IMR-90 (cell line): Measurements from ENCODE around the gene KIF22. TPM values are rescaled to one million over a fixed set of nuclear protein-coding genes. Genes with fewer than 3 reads are reported as not detected.

Source experiments
- ATAC-seq: fragments of 200-7000 bp; cut with Tn5 transposase; 2 replicates; pipeline ENCODE4 v1.9.1; 2020; ENCODE audit warnings: low read depth, mild to moderate bottlenecking, moderate library complexity
- BruUV-seq: library from RNA; stranded (reverse); fragments of 400-500 nt; replicated peaks from 2 replicates; lab custom pipeline; 2021; lab: Mats Ljungman, UMichigan
- CTCF ChIA-PET: fragments of 300-600 bp; formaldehyde crosslinking; extraction: SDS; loops from one replicate; lab custom pipeline; 2021; ENCODE audit warnings: antibody characterized with exemption; lab: Yijun Ruan, JAX
- POLR2A ChIA-PET: fragments of 300-600 bp; sonication (Branson Sonifier 250); formaldehyde crosslinking; loops from one replicate; lab custom pipeline; 2022; ENCODE audit warnings: antibody characterized with exemption; ENCODE audit not compliant: unreplicated experiment; lab: Charles Lee
- DNase-seq: peaks from one replicate; pipeline ENCODE4 v3.0.0; 2013
- H2AFZ ChIP-seq: replicated peaks from 2 replicates; pipeline ENCODE3; 2013; ENCODE audit warnings: low read length, mild to moderate bottlenecking; ENCODE audit not compliant: poor library complexity
- H2AK5ac ChIP-seq: 2 replicates; pipeline ENCODE4 v1.6.1; 2013; ENCODE audit warnings: low read depth, low read length, inconsistent platforms
- H2AK9ac ChIP-seq: replicated peaks from 2 replicates; pipeline ENCODE3; 2013; ENCODE audit warnings: mild to moderate bottlenecking, low read depth, low read length, moderate library complexity; ENCODE audit not compliant: poor library complexity
- H2BK120ac ChIP-seq: 2 replicates; pipeline ENCODE4 v1.6.1; 2013; ENCODE audit warnings: low read depth, low read length, inconsistent platforms
- H2BK15ac ChIP-seq: 3 replicates; pipeline ENCODE4 v1.6.1; 2013; ENCODE audit warnings: low read depth, low read length, inconsistent platforms
- H2BK20ac ChIP-seq: 2 replicates; pipeline ENCODE4 v1.6.1; 2013; ENCODE audit warnings: low read depth, mild to moderate bottlenecking, inconsistent platforms, low read length, moderate library complexity
- H2BK5ac ChIP-seq: 2 replicates; pipeline ENCODE4 v1.6.1; 2013; ENCODE audit warnings: mild to moderate bottlenecking, low read depth, low read length, inconsistent platforms; ENCODE audit not compliant: poor library complexity, severe bottlenecking
- H3K14ac ChIP-seq: replicated peaks from 2 replicates; pipeline ENCODE4 v1.6.1; 2013; ENCODE audit warnings: low read depth, low read length, inconsistent platforms
- H3K18ac ChIP-seq: 2 replicates; pipeline ENCODE4 v1.6.1; 2013; ENCODE audit warnings: low read depth, low read length, control low read depth
- H3K23ac ChIP-seq: 2 replicates; pipeline ENCODE4 v1.6.1; 2013; ENCODE audit warnings: low read depth, low read length, inconsistent platforms
- H3K27ac ChIP-seq: 2 replicates; pipeline ENCODE4 v1.5.1; 2013; ENCODE audit warnings: mild to moderate bottlenecking, control low read depth, low read length; ENCODE audit not compliant: insufficient read depth
- H3K27me3 ChIP-seq: 2 replicates; pipeline ENCODE4 v1.6.1; 2013; ENCODE audit warnings: low read length; ENCODE audit not compliant: control insufficient read depth, insufficient read depth
- H3K36me3 ChIP-seq: 2 replicates; pipeline ENCODE4 v1.6.1; 2013; ENCODE audit warnings: low read length, mixed read lengths; ENCODE audit not compliant: control insufficient read depth, insufficient read depth
- H3K4ac ChIP-seq: 2 replicates; pipeline ENCODE4 v1.6.1; 2013; ENCODE audit warnings: low read depth, low read length, inconsistent platforms
- H3K4me1 ChIP-seq: 2 replicates; pipeline ENCODE4 v1.6.1; 2013; ENCODE audit warnings: low read length, mixed read lengths; ENCODE audit not compliant: control insufficient read depth, insufficient read depth
- H3K4me2 ChIP-seq: 2 replicates; pipeline ENCODE4 v1.6.1; 2013; ENCODE audit warnings: low read depth, mild to moderate bottlenecking, control low read depth, low read length, moderate library complexity
- H3K4me3 ChIP-seq: 2 replicates; pipeline ENCODE4 v1.5.1; 2013; ENCODE audit warnings: low read depth, mild to moderate bottlenecking, control low read depth, low read length, moderate library complexity; ENCODE audit not compliant: insufficient read depth
- H3K56ac ChIP-seq: 2 replicates; pipeline ENCODE4 v1.6.1; 2013; ENCODE audit warnings: low read length, inconsistent platforms; ENCODE audit not compliant: insufficient read depth; ENCODE audit errors: extremely low read depth
- H3K79me1 ChIP-seq, 2 experiments: 2 replicates each; pipeline ENCODE4 v1.6.1; 2013; ENCODE audit warnings: low read length in 2 of 2, inconsistent platforms in 1 of 2, low read depth in 1 of 2
- H3K9ac ChIP-seq: 2 replicates; pipeline ENCODE4 v1.6.1; 2013; ENCODE audit warnings: low read depth, low read length, control low read depth
- H3K9me1 ChIP-seq: 2 replicates; pipeline ENCODE4 v1.6.1; 2013; ENCODE audit warnings: low read length, inconsistent platforms; ENCODE audit not compliant: insufficient read depth
- H3K9me3 ChIP-seq: 2 replicates; pipeline ENCODE4 v1.6.1; 2013; ENCODE audit warnings: low read length; ENCODE audit not compliant: control insufficient read depth, insufficient read depth
- H4K20me1 ChIP-seq: 2 replicates; pipeline ENCODE4 v1.6.1; 2013; ENCODE audit warnings: low read length, inconsistent platforms; ENCODE audit not compliant: insufficient read depth
- H4K5ac ChIP-seq: 2 replicates; pipeline ENCODE4 v1.6.1; 2013; ENCODE audit warnings: mild to moderate bottlenecking, low read depth, low read length, control low read depth
- H4K8ac ChIP-seq, 2 experiments: 2 replicates each; pipeline ENCODE4 v1.6.1; 2013; ENCODE audit warnings: low read depth in 2 of 2, low read length in 2 of 2, control low read depth in 1 of 2, inconsistent platforms in 1 of 2
- H4K91ac ChIP-seq: 2 replicates; pipeline ENCODE4 v1.6.1; 2013; ENCODE audit warnings: low read depth, low read length, inconsistent platforms; ENCODE audit not compliant: insufficient read depth
- MAZ ChIP-seq: IDR thresholded peaks from 2 replicates; pipeline ENCODE4 v1.6.1; 2012; ENCODE audit warnings: low read depth, mild to moderate bottlenecking, low read length, improper control_type of control experiment, moderate library complexity, borderline replicate concordance
- RFX5 ChIP-seq: IDR thresholded peaks from 2 replicates; pipeline ENCODE4 v1.8.0; 2012; ENCODE audit warnings: low read depth, mild to moderate bottlenecking, low read length, moderate library complexity
- SMC3 ChIP-seq: fragments of 150-350 bp; IDR thresholded peaks from 2 replicates; pipeline ENCODE4 v1.6.1; 2016; ENCODE audit warnings: low read depth, mild to moderate bottlenecking, antibody characterized with exemption, low read length, moderate library complexity
- WGBS, 2 experiments: methylation state at CpG; one replicate each; pipeline versions ENCODE4 v1.1.5 to v1.1.7; 2013; ENCODE audit warnings: missing lambda C conversion rate in 2 of 2; ENCODE audit not compliant: insufficient read length in 1 of 2; ENCODE audit errors: extremely low coverage in 2 of 2; 5-methylcytosine and 5-hydroxymethylcytosine counted together
- dilution Hi-C: fragments of 300-500 bp; cut with HindIII; formaldehyde crosslinking; loops from one replicate; pipeline ENCODE4 v1.14.3; 2018; ENCODE audit warnings: low sequenced_read_pairs; ENCODE audit not compliant: unreplicated experiment
- in situ Hi-C: fragments of 300-500 bp; cut with MboI; formaldehyde crosslinking; loops from 3 replicates; pipeline ENCODE4 v1.14.3; 2019; ENCODE audit warnings: low sequenced_read_pairs, inconsistent platforms, mixed read lengths
- intact Hi-C: fragments of 100-400 bp; cut with micrococcal nuclease; formaldehyde crosslinking; loops from 2 replicates; pipeline ENCODE4 v1.10.0; 2022
- polyA plus RNA-seq, 3 experiments: library from polyadenylated mRNA; depleted of rRNA; stranded (reverse); fragments of >200 nt; gene quantifications; 2 replicates each; pipeline ENCODE4 v1.2.3, GENCODE V29; 2012; ENCODE audit warnings: low replicate concordance in 1 of 3
- total RNA-seq: library from RNA; depleted of rRNA; stranded (reverse); fragments of >200 nt; gene quantifications from 2 replicates; pipeline ENCODE4 v1.2.3, GENCODE V29; 2012

The KIF22 gene
- total and polyA plus RNA-seq, 2 of the 4 experiments (the other 2 are of a cell fraction): 43.0 to 65.1 TPM

- no peak for TF ChIP-seq MAZ
Observed at GRCh38 chr16:29809031-29809747, 18.6 kb downstream of the KIF22 start (continued).

- no peak overlapping the region for H2AFZ ChIP-seq
- in situ Hi-C loops (no loop called here), dilution Hi-C loops (no loop called here), intact Hi-C loops (no loop called here)
- peaks cover 30% of the 10 kb centered on the region for H4K20me1 ChIP-seq
- H4K5ac ChIP-seq: no peak overlapping the region
- no peak overlapping the region for H3K56ac ChIP-seq
- no peak overlapping the region for H3K4me3 ChIP-seq
- H2BK15ac ChIP-seq: no peak overlapping the region
- peaks cover 8 to 47% of the 10 kb centered on the region in 2 experiments; a peak in 3 of 4 replicates for H3K79me1 ChIP-seq
- WGBS, 2 experiments: 14% methylated on average over 1 of the region's 23 CpGs; no CpG with 5 or more reads in 1 of the 2 experiments
- TF ChIP-seq RFX5 (no peak), MAZ (0 out of 2 replicates have a peak, but pooled peaks have one; percentile 24), SMC3 (no peak)
- peak overlapping the region; percentile 16; the same call in 1 of the 2 replicates for H3K27ac ChIP-seq
- H3K36me3 ChIP-seq: peaks cover 12% of the 10 kb centered on the region
- H3K27me3 ChIP-seq: no peaks in the 10 kb centered on the region
- H4K8ac ChIP-seq: no peak overlapping the region
- peak overlapping the region; percentile 73; the same call in 1 of the 2 replicates for H3K23ac ChIP-seq
- no peak overlapping the region for H2BK5ac ChIP-seq
- no peak for ATAC-seq
- H2AK9ac ChIP-seq: peak overlapping the region; percentile 42
- peaks cover 24% of the 10 kb centered on the region for H3K4me1 ChIP-seq
- no TSS peak for BruUV-seq
- H3K14ac ChIP-seq: no peak overlapping the region
- no peak overlapping the region for H3K9ac ChIP-seq
- H2BK120ac ChIP-seq: no peak overlapping the region
- no peak for DNase-seq
- CTCF ChIA-PET: no interaction called here
- H4K91ac ChIP-seq: no peak overlapping the region; the same call in 1 of the 2 replicates
- H3K9me3 ChIP-seq: no peaks in the 10 kb centered on the region
- H3K4ac ChIP-seq: no peak overlapping the region; the same call in none of the 2 replicates
- POLR2A ChIA-PET: interaction anchor here (0.7 kb wide), 1 partner anchor 18 kb away, joined by 6 read pairs; no protein-coding TSS in a partner anchor
- peaks cover 11% of the 10 kb centered on the region for H3K9me1 ChIP-seq
- peak overlapping the region; percentile 79; the same call in 1 of the 2 replicates for H2AK5ac ChIP-seq
- no peak overlapping the region for H2BK20ac ChIP-seq
- no peak overlapping the region for H3K18ac ChIP-seq
- no peak overlapping the region for H3K4me2 ChIP-seq
Observed at GRCh38 chr16:29809850-29810698, 19.5 kb downstream of the KIF22 start.
